A673 (cell line): Measurements from ENCODE around the gene SDCBP2. TPM values are rescaled to one million over a fixed set of nuclear protein-coding genes. Genes with fewer than 3 reads are reported as not detected.

Source experiments
- BruUV-seq: library from RNA; stranded (reverse); fragments of 400-500 nt; replicated peaks from 2 replicates; lab custom pipeline; 2021; lab: Mats Ljungman, UMichigan
- CTCF ChIA-PET: fragments of 300-600 bp; sonication (Branson Sonifier 250); formaldehyde crosslinking; loops from one replicate; lab custom pipeline; 2022; ENCODE audit warnings: antibody characterized with exemption; lab: Charles Lee
- POLR2A ChIA-PET: fragments of 300-600 bp; sonication (Branson Sonifier 250); formaldehyde crosslinking; loops from one replicate; lab custom pipeline; 2022; ENCODE audit warnings: antibody characterized with exemption; ENCODE audit not compliant: low non-redundant PET; lab: Charles Lee
- DNase-seq: peaks from one replicate; pipeline ENCODE4 v3.0.0-alpha.2; 2015; ENCODE audit warnings: low spot score
- H3K27ac ChIP-seq: fragments of 200-600 bp; sonication (generic); 2 replicates; pipeline ENCODE4 v1.5.1; 2016; ENCODE audit warnings: mixed run types, low read depth, mild to moderate bottlenecking, mixed read lengths, antibody characterized with exemption, low read length; ENCODE audit not compliant: poor library complexity, severe bottlenecking
- H3K27me3 ChIP-seq: fragments of 200-600 bp; sonication (generic); replicated peaks from 2 replicates; pipeline ENCODE4 v1.6.1; 2017; ENCODE audit warnings: mixed run types, low read depth, mild to moderate bottlenecking, mixed read lengths, antibody characterized with exemption, low read length; ENCODE audit not compliant: insufficient read depth, poor library complexity
- H3K36me3 ChIP-seq: fragments of 200-600 bp; sonication (generic); 2 replicates; pipeline ENCODE4 v1.6.1; 2016; ENCODE audit warnings: mixed run types, mild to moderate bottlenecking, mixed read lengths, antibody characterized with exemption, low read length; ENCODE audit not compliant: insufficient read depth, poor library complexity, severe bottlenecking
- H3K4me1 ChIP-seq: fragments of 200-600 bp; sonication (generic); 2 replicates; pipeline ENCODE4 v1.6.1; 2017; ENCODE audit warnings: mixed run types, mild to moderate bottlenecking, mixed read lengths, antibody characterized with exemption, low read length; ENCODE audit not compliant: insufficient read depth, poor library complexity, severe bottlenecking
- H3K4me3 ChIP-seq: fragments of 200-600 bp; sonication (generic); 2 replicates; pipeline ENCODE4 v1.5.1; 2016; ENCODE audit warnings: low read depth, mixed run types, mild to moderate bottlenecking, mixed read lengths, low read length; ENCODE audit not compliant: poor library complexity, severe bottlenecking
- H3K9me3 ChIP-seq: fragments of 200-600 bp; sonication (generic); 2 replicates; pipeline ENCODE4 v1.6.1; 2016; ENCODE audit warnings: mixed run types, low read depth, mild to moderate bottlenecking, mixed read lengths, antibody characterized with exemption, low read length; ENCODE audit not compliant: poor library complexity, severe bottlenecking
- EZH2 ChIP-seq: fragments of 200-600 bp; sonication (generic); IDR thresholded peaks from 2 replicates; pipeline ENCODE4 v1.6.1; 2017; ENCODE audit warnings: borderline replicate concordance, low read depth, mild to moderate bottlenecking, mixed read lengths, antibody characterized with exemption, low read length; ENCODE audit not compliant: poor library complexity, severe bottlenecking
- intact Hi-C: fragments of 100-400 bp; cut with micrococcal nuclease; formaldehyde crosslinking; loops from one replicate; pipeline ENCODE4 v1.10.0; 2022; ENCODE audit not compliant: unreplicated experiment
- total RNA-seq: library from RNA; stranded (reverse); gene quantifications from 2 replicates; pipeline ENCODE4 v1.2.3, GENCODE V29; 2021
- TF ChIP-seq, protein P1 (sequence below): fragments of 300-800, 200-600 bp; sonication (generic); conservative IDR thresholded peaks from 2 replicates; pipeline ENCODE4 v1.5.1; 2017; ENCODE audit warnings: low read depth, mild to moderate bottlenecking, antibody characterized with exemption, low read length, moderate library complexity, mixed read lengths

SDCBP2 gene
- total RNA-seq, 1 experiment from 2014 or later: 3.5 TPM

DNA sequence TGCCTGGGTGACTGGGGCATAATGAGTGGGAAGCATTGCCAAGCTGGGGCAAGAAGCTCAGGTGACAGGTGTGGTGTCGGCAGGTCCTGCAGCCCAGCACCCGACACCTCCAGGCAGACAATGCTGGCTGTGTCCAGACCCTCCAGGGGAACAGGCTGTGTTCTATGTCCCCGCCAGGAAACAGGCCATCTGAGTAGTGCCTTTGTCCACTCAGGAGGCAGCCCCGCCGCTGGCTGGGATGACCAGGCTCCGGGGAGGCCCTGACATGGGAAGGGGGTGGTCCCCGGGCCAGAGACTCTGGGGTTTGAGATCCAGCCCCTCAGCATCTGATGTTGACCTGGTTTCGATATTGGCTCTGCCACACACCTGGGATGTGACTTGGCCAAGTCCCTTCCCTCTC, 34.4 kb downstream of the SDCBP2 start:
- CTCF ChIA-PET: no interaction called here
- no peak overlapping the region for H3K4me3 ChIP-seq
- no TSS peak for BruUV-seq
- H3K9me3 ChIP-seq: no peaks in the 10 kb centered on the region
- no peaks in the 10 kb centered on the region for H3K27me3 ChIP-seq
- POLR2A ChIA-PET: no interaction called here
- no peaks in the 10 kb centered on the region for H3K4me1 ChIP-seq
- H3K27ac ChIP-seq: no peak overlapping the region
- no peak for DNase-seq
- TF ChIP-seq EZH2: no peak
- H3K36me3 ChIP-seq: no peaks in the 10 kb centered on the region
- intact Hi-C loops: no loop called here

DNA sequence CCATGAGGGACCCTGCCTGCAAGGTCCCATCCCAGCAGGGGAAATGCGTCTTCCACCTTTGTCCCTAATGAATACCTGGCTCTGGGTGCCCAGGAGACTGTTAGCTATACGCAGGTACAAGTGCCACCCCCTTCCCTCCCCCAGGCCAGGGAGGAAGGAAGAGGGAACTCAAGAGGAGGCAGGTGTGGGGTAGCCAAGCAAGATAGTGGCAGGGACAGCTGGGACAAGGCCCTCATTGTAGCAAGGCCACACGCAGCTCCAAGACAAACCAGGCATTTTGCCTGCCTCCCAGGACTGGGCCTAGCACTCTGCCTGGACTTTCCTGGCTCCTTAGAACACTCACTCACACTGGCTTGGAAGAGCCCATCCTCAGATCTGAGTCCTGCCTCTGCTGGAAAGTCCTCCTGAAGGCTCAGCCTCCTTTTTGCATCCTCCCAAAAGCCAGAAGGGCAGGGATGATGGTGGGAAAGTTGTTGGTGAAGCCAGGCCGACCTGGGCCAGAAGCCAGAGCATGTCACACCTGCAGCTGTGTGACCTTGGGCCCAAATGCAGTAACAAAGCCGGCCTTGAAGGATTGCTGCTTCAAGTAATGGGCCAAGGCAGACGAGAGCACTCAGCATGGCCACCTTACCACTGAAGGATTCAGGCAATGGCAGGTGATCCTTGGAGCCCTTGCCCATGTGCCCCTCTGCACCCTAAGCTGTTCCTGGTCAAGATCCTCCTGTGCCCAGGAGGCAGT, 35.1 kb downstream of the SDCBP2 start:
- Histone ChIP-seq H3K9me3 (no peaks in the 10 kb centered on the region), H3K27ac (no peak overlapping the region), H3K4me3 (no peak overlapping the region), H3K27me3 (no peaks in the 10 kb centered on the region), H3K36me3 (no peaks in the 10 kb centered on the region), H3K4me1 (no peaks in the 10 kb centered on the region)
- no TSS peak for BruUV-seq
- TF ChIP-seq, protein P1, sequence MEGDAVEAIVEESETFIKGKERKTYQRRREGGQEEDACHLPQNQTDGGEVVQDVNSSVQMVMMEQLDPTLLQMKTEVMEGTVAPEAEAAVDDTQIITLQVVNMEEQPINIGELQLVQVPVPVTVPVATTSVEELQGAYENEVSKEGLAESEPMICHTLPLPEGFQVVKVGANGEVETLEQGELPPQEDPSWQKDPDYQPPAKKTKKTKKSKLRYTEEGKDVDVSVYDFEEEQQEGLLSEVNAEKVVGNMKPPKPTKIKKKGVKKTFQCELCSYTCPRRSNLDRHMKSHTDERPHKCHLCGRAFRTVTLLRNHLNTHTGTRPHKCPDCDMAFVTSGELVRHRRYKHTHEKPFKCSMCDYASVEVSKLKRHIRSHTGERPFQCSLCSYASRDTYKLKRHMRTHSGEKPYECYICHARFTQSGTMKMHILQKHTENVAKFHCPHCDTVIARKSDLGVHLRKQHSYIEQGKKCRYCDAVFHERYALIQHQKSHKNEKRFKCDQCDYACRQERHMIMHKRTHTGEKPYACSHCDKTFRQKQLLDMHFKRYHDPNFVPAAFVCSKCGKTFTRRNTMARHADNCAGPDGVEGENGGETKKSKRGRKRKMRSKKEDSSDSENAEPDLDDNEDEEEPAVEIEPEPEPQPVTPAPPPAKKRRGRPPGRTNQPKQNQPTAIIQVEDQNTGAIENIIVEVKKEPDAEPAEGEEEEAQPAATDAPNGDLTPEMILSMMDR: no peak
- TF ChIP-seq EZH2: no peak
- DNase-seq: no peak
- POLR2A ChIA-PET: no interaction called here
- intact Hi-C loops: no loop called here
- CTCF ChIA-PET: no interaction called here

DNA sequence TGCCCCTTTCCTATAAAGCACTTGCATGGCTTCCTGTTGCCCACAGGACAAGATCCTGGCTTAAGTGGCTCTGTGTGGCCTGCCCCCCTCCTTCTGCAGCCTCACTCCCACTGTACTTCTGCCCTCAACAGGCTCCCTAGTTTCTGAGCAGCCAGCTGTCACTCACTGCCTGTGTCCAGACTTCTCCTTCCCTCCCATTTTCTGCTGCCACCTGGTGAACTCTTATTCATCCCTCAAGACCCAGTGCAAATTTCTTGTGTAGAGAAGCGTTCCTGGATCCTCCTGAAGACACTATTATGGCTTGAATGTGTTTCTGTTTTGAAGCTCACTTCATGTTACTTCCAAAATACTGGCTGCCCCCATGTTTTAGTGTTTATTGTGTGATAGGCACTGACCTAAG, 36.3 kb downstream of the SDCBP2 start:
- Histone ChIP-seq H3K36me3 (no peaks in the 10 kb centered on the region), H3K27me3 (no peaks in the 10 kb centered on the region), H3K9me3 (no peaks in the 10 kb centered on the region), H3K4me1 (no peaks in the 10 kb centered on the region), H3K4me3 (no peak overlapping the region), H3K27ac (no peak overlapping the region)
- DNase-seq: no peak
- POLR2A ChIA-PET: no interaction called here
- CTCF ChIA-PET: no interaction called here
- no TSS peak for BruUV-seq
- intact Hi-C loops: no loop called here
- TF ChIP-seq EZH2: no peak
- TF ChIP-seq, protein P1: no peak
